ENCODE results near the gene RIMS1.

RIMS1 gene

GRCh38 chr6:72416744-72417465 is 530.6 kb downstream of the RIMS1 start:
- DNase-seq (ENCODE audit: low read depth in 2 of 2): no peak

DNA sequence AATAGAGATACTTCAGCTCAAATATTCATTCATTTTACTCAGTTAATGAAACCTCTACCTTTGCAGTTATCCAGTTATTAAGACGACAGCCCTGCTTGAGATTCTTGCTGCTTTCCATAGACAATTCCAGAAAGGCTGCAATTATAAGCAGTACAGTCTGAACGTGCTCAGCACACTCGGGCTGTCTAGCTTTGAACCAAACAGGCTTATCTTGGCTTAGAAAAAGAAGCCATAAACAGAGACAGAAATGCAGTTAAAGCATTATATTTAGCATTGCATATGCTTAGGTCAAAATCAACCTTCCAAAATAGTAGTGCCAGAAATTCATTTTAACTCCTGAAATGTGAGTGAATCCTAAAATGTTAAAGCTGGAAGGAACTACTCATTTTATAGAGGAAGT is 531.4 kb downstream of the RIMS1 start:
- DNase-seq (ENCODE audit: low read depth in 2 of 2): no peak

GRCh38 chr6:72418495-72418894 is 532.1 kb downstream of the RIMS1 start:
- DNase-seq (ENCODE audit: low read depth in 2 of 2): no peak

DNA sequence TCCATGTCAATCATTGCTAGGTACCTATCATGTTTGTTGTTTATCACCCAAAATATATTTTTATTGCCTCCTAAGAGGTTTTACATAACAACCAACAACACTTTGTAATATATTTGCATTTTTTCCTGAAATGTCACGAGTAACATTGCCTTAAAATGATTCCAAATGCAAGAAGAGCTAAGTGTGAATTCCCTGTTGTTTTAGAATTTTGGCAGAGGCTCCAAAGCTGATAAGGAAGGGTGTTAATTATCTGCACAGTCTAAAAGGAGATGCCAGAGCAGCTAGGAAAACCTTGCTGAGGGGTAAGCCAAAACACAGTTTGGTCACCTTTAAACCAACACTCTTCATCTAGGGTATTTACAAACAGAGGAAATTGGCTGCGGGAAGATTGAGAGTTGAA is 533.6 kb downstream of the RIMS1 start:
- DNase-seq (ENCODE audit: low read depth in 2 of 2): no peak

- no peak for DNase-seq (ENCODE audit: low read depth in 2 of 2)
Measured at GRCh38 chr6:72420409-72420808, 534.1 kb downstream of the RIMS1 start.

- no peak for DNase-seq (ENCODE audit: low read depth in 2 of 2)
Measured at GRCh38 chr6:72421387-72421786, 535.0 kb downstream of the RIMS1 start.

- no peak for DNase-seq (ENCODE audit: low read depth in 2 of 2)
Measured at GRCh38 chr6:72422171-72422570, 535.8 kb downstream of the RIMS1 start.

DNA sequence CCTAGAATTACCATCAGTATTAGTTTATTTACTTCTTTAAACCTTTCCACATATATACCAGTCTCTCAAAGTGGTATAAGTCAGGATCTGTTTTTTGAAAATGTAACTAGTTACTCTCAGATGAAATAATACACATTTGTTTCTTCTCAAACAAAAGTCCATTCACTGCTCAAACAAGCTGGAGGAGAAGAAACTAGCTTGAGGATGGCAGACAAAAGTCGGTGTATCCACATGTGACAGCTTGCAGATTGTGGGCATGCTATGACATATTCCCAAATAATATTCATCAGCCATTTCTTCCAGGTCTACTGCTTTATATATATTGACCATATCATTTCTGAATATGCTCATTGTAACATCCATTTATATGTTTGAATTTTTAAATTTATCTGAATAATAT is 538.1 kb downstream of the RIMS1 start:
- no peak for DNase-seq (ENCODE audit: low read depth in 2 of 2)

DNA sequence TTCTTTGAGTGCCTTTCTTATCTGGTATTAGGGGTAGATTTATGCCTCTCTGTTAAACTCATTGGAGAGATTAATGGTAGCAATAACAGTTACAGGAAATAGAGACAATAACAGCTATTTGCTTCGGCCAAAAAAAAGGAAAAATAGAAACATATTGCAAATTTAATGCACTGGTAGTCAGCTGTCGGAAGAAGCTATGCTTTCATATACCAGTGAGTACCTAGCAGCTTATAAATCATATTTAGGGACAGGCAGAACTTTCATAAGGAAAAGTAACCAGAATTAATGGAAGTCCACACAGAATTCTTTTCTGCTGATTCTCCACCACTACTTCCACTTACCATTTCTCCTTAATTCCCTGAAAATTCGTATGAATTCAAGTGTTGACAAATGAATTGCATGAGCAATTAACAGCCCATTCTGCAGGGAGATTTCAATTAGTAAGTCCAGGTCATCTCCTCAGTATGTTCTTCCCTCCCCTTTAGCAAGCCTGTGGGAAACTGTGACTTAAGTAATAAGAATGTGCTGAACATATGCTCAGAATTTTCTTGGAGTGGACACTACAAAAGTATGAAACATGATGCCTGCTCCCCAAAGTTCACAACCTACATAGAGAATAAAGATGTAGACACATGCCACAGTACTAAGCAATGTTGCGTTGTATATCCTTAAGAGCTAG is 538.8 kb downstream of the RIMS1 start:
- DNase-seq (ENCODE audit: low read depth in 2 of 2): no peak

DNA sequence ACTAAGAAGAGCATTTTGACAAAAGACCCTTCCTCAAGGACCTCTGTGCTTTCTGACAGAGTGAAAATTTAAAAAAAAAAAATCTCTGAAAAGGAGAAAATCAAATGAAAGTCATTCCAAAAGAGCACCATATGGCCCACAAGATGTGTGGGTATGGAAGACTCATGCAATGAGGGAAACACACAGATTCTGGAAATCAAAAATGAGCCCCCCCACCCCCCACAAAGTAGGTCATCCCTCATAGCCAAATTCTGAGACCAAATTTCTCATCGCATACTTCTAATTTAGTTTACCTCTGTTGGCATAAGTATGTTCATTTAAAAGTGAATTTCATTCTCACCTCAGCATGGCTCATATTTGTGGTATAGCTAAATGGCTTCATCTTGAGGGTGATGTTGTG is 554.3 kb downstream of the RIMS1 start:
- DNase-seq (ENCODE audit: low read depth in 2 of 2): no peak

DNA sequence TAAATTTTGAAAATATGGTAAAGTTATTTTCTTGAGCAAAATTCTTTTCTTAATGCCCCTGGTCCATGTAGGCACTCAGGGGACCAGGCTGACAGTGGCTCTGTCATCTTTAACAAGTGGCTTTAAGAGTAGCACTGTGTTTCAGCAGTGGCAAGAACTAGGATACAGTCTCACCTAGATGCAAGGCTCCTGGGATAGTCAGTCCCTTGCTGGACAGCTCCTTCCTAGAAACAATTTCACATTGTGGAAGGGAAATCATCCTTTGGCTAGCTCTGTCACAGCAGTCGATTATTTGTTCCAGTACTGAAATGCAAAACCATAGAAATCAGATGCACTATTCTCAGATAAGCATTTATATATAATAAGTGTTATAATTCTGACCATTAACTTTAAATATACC is 560.1 kb downstream of the RIMS1 start:
- DNase-seq (ENCODE audit: low read depth in 2 of 2): no peak
